Stomach (tissue), 4 donors: ENCODE measurements around the gene DNAJC8.

Experiments
- CTCF ChIP-seq, 7 experiments: fragments of 450-650 bp in 4 of 7; fragments of 200-600 bp in 3 of 7; sonication (generic) in 3 of 7; IDR thresholded peaks; one replicate each; pipeline ENCODE4 v1.5.1; 2016 to 2019; ENCODE audit warnings: antibody characterized with exemption in 7 of 7, control low read depth in 2 of 7, mild to moderate bottlenecking in 1 of 7
- EP300 ChIP-seq: sonication (generic); formaldehyde crosslinking; IDR thresholded peaks from one replicate; pipeline ENCODE4 v1.6.1; 2017; ENCODE audit warnings: antibody characterized with exemption

DNA sequence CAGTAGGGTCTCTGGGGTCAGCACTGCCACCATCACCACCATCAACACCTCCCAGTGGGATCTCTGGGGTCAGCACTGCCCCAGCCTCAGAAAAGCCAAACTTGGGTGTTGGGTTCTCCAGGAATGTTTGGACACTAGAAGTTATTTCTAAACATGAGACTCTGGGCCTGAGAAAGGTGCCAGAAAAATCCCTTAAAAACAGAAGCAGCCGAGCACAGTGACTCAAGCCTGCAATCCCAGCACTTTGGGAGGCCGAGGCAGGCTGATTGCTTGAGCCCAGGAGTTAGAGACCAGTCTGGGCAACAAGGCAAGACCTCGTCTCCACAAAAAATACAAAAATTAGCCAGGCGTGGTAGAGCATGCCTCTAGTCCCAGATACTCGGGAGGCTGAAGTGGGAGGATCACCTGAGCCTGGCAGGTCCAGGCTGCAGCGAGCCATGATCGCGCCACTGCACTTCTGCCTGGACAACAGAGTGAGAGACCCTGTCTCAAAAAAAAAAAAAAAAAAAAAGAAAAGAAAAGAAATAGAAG is 56.8 kb downstream of the DNAJC8 start:
- TF ChIP-seq CTCF (IDR thresholded peaks at IDR 0.05) (no peak), EP300 (no peak)
